GM11168 (cell line): ENCODE measurements around the gene CC2D2B.

Experiments
- in situ Hi-C: fragments of 300-500 bp; cut with MboI; formaldehyde crosslinking; loops from one replicate; pipeline ENCODE4 v1.12.0; 2022; ENCODE audit warnings: low sequenced_read_pairs; ENCODE audit not compliant: unreplicated experiment

CC2D2B gene

GRCh38 chr10:96072674-96073073 is 164.9 kb downstream of the CC2D2B start:
- in situ Hi-C loops = no loop called here

DNA sequence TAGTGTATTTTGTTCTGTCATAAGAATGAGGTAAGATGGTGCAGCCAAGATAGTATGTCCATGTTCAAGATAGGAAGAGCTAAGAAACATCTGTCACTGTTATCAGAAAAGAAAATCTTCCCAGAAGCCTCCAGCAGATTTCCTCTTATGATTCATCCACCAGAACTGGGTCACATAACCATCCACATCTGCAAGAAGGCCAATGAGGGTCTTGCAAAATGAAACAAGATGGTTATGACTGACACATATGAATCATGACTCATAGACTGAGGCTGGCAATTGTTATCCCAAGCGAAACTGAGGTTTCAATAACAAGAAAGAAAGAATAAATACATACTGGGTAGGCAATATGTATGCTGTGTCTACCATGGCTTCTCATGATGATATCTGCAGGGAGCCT is 165.9 kb downstream of the CC2D2B start:
- in situ Hi-C loops = no loop called here

DNA sequence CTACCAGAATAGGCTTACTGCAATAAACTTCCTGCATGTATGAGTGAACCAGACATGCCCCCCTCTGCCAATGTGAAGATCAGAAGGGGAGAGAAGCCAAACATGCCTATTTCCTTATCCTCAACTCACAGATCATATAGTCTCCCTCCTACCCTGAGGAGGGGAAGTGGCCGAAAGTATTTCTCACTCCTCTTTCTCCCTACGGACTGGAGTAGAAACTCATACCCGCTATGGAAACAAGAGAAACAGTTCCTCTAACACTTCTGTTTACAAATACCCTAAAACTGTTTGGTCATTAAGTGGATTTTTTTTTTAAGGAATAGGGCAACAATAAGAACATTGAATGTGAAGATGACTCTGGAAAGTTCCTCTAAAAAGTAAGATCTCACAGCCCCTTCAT is 167.0 kb downstream of the CC2D2B start:
- in situ Hi-C loops = no loop called here

DNA sequence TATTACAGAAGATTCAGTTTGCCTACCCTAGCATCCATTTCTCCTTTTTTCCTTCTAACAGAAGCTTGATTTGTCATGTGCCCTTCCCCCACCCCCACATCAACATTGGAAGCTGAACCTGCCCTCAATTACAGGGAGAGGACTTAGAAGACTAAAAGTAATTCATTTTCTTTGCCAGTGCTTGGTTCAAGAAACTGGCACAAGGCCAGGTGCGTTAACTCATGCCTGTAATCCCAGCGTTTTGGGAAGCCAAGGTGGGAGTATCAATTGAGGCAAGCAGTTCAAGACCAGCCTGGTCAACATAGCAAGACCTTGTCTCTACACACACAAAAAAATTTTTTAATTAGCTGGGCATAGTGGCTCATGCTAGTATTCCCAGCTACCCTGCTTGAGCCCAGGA is 168.2 kb downstream of the CC2D2B start:
- in situ Hi-C loops = no loop called here

GRCh38 chr10:96077156-96077555 is 169.4 kb downstream of the CC2D2B start:
- in situ Hi-C loops = no loop called here

DNA sequence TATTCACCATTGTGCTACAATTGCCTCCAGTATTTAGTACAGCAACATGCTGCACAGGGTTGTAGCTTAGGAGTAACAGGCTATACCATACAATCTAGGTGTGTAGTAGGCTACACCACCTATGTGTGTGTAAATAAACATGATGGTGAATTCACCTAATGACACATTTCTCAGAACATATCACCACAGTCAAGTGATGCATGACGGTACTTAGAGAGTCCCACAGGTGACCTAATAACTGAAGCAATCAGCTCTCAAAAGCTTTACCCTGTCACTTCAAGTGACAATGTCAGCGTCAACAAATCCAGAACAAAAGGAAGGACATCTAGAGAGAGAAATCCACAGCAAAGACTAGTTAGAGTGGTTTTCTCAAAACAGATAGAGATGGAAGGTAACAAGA is 174.4 kb downstream of the CC2D2B start:
- in situ Hi-C loops = no loop called here
